K562 (cell line): ENCODE measurements around the gene HBM. TPM values are rescaled to one million over a fixed set of nuclear protein-coding genes. Genes with fewer than 3 reads are reported as not detected.
A peak's percentile ranks its signal among the peaks of the same experiment; 100 is the strongest.

ENCODE experiments used
- BCOR ChIP-seq: fragments of 450-650 bp; IDR thresholded peaks from 2 replicates; pipeline ENCODE4 v1.6.1; 2016
- BRF2 ChIP-seq: IDR thresholded peaks from 3 replicates; pipeline ENCODE4 v1.6.1; 2011; ENCODE audit warnings: borderline replicate concordance, mild to moderate bottlenecking; ENCODE audit not compliant: insufficient read length, insufficient read depth
- DACH1 ChIP-seq: fragments of 450-650 bp; IDR thresholded peaks from 2 replicates; pipeline ENCODE4 v1.6.1; 2018; ENCODE audit not compliant: partially characterized antibody
- HDAC8 ChIP-seq: fragments of 450-650 bp; IDR thresholded peaks from 2 replicates; pipeline ENCODE4 v1.6.1; 2016; ENCODE audit warnings: mild to moderate bottlenecking, missing genetic modification characterization, moderate library complexity, missing compliant biosample characterization
- ID3 ChIP-seq, 2 experiments: fragments of 250-450 bp in 1 of 2; fragments of 450-650 bp in 1 of 2; sonication (Bioruptor Pico) in 1 of 2; IDR thresholded peaks; 2 replicates each; pipeline versions ENCODE4 v1.6.1 to v1.8.0; 2016 to 2021; ENCODE audit warnings: mild to moderate bottlenecking in 2 of 2, moderate library complexity in 2 of 2, missing compliant biosample characterization in 1 of 2, missing genetic modification characterization in 1 of 2
- PHF8 ChIP-seq: fragments of 200-600 bp; sonication (generic); IDR thresholded peaks from 2 replicates; pipeline ENCODE4 v1.6.1; 2012; ENCODE audit warnings: mixed run types, mild to moderate bottlenecking, inconsistent platforms, low read length, moderate library complexity, borderline replicate concordance
- PRMT5 ChIP-seq: sonication (generic); formaldehyde crosslinking; IDR thresholded peaks from 2 replicates; pipeline ENCODE4 v1.5.0; 2020; ENCODE audit warnings: missing genetic modification reagents
- PTBP1 ChIP-seq: fragments of 200-400 bp; formaldehyde crosslinking; IDR thresholded peaks from 2 replicates; pipeline ENCODE4 v1.6.1; 2017; ENCODE audit warnings: low read depth, low read length
- RBM22 ChIP-seq: fragments of 200-400 bp; formaldehyde crosslinking; IDR thresholded peaks from 2 replicates; pipeline ENCODE4 v1.6.1; 2018; ENCODE audit warnings: low read length, low read depth; ENCODE audit not compliant: poor library complexity, severe bottlenecking
- SUPT5H ChIP-seq: fragments of 450-650 bp; IDR thresholded peaks from 2 replicates; pipeline ENCODE4 v1.6.1; 2016
- TBL1XR1 ChIP-seq, 2 experiments: IDR thresholded peaks; 2 replicates each; pipeline ENCODE4 v1.6.1; 2012; ENCODE audit warnings: improper control_type of control experiment in 2 of 2, low read length in 2 of 2, mild to moderate bottlenecking in 1 of 2
- ZBTB40 ChIP-seq, 2 experiments: fragments of 450-650 bp in 1 of 2; sonication (generic) in 1 of 2; formaldehyde crosslinking in 1 of 2; IDR thresholded peaks; 2 replicates each; pipeline versions ENCODE4 v1.7.1 to v1.9.0; 2016 to 2022; ENCODE audit warnings: inconsistent platforms in 1 of 2, mild to moderate bottlenecking in 1 of 2, missing genetic modification reagents in 1 of 2
- ZNF436 ChIP-seq: fragments of 250-450, 450-650 bp; sonication (Bioruptor Pico); formaldehyde crosslinking; IDR thresholded peaks from 2 replicates; pipeline ENCODE4 v1.7.0; 2020; ENCODE audit warnings: mild to moderate bottlenecking
- polyA plus RNA-seq, 8 experiments: library from polyadenylated mRNA; depleted of rRNA in 4 of 8; stranded (reverse) in 5 of 8; unstranded in 3 of 8; fragments of >200 nt; fragmentation: Nextera tagmentation in 2 of 8; fragmentation: Illumina TruSeq in 1 of 8; extraction: Ambion mirVana in 2 of 8; extraction: Trizol in 1 of 8; gene quantifications; 2 replicates each; pipeline versions ENCODE4 v1.2.1 to v1.2.3, GENCODE V29; 2011 to 2014; ENCODE audit warnings: inconsistent platforms in 1 of 8, missing spikeins in 1 of 8
- total RNA-seq, 7 experiments: library from RNA; depleted of rRNA in 6 of 7; stranded (reverse); fragments of >200 nt in 6 of 7; fragmentation: Illumina TruSeq in 2 of 7; extraction: Trizol in 2 of 7; gene quantifications; 2 replicates each; pipeline versions ENCODE4 v1.2.1 to v1.2.3, GENCODE V29; 2011 to 2021; ENCODE audit warnings: low replicate concordance in 1 of 7

The HBM gene
- total and polyA plus RNA-seq, 9 of the 15 experiments (the other 6 are each of a cell fraction or from before 2014, with no cell fraction given), result not detected

GRCh38 chr16:180681-181564 lies 15.1 kb downstream of the HBM start (continued):
- peak; percentile 39; the same call in 1 of the 2 replicates for TF ChIP-seq PTBP1
- TF ChIP-seq HDAC8 (tag), result 0 out of 2 replicates have a peak, but pooled peaks have one; percentile 11
- no peak for TF ChIP-seq TBL1XR1 (IDR thresholded peaks at IDR 0.05; ENCODE audit: low read length in 2 of 2)
- TF ChIP-seq RBM22, result peak; percentile 88
- peak; percentile 6 for TF ChIP-seq DACH1
- no peak for TF ChIP-seq ID3 (CRISPR knock-in tag; IDR thresholded peaks at IDR 0.05)
- TF ChIP-seq ID3 (tag; IDR thresholded peaks at IDR 0.05), result peak; percentile 91
- peak; percentile 93 for TF ChIP-seq PRMT5 (CRISPR knock-in tag)
- peak; percentile 62; the same call in 1 of the 2 replicates for TF ChIP-seq SUPT5H
- no peak for TF ChIP-seq ZNF436
- TF ChIP-seq ZBTB40 (IDR thresholded peaks at IDR 0.05), result peak; percentile 10; the same call in 1 of the 2 replicates
- TF ChIP-seq ZBTB40 (CRISPR knock-in tag; IDR thresholded peaks at IDR 0.05), result peak; percentile 79
- peak; percentile 54; the same call in 1 of the 2 replicates for TF ChIP-seq PHF8
- TF ChIP-seq BRF2, result no peak
- peak; percentile 34; the same call in 1 of the 2 replicates for TF ChIP-seq BCOR
